ENCODE measurements around the gene ZCCHC9. TPM values are rescaled to one million over a fixed set of nuclear protein-coding genes. Genes with fewer than 3 reads are reported as not detected.

ZCCHC9 gene
- total RNA-seq, 2 experiments from 2014 or later, result 19.2 to 27.4 TPM

- Histone ChIP-seq H4K20me1 (ENCODE audit: insufficient read depth, low read length) (no peaks in the 10 kb centered on the region), H3K27ac (ENCODE audit: low read depth, low read length, poor library complexity, severe bottlenecking) (no peak overlapping the region), H3K4me1 (ENCODE audit: insufficient read depth, low read length, poor library complexity, severe bottlenecking) (no peaks in the 10 kb centered on the region), H2AFZ (ENCODE audit: low read length) (no peak overlapping the region), H3K36me3 (ENCODE audit: insufficient read depth, low read length) (no peaks in the 10 kb centered on the region), H3K9me2 (ENCODE audit: insufficient read depth, low read length) (no peaks in the 10 kb centered on the region), H3K4me3 (ENCODE audit: low read depth, low read length, poor library complexity, severe bottlenecking) (no peak overlapping the region), H3K9me3 (ENCODE audit: low read length) (no peaks in the 10 kb centered on the region), H3K79me2 (ENCODE audit: insufficient read depth, low read depth, low read length) (no peaks in the 10 kb centered on the region), H3K4me2 (ENCODE audit: low read length) (no peak overlapping the region)
- TF ChIP-seq EZH2phosphoT487 (IDR thresholded peaks at IDR 0.05; ENCODE audit: borderline replicate concordance, low read depth, low read length) (no peak), CTCF (conservative IDR thresholded peaks at IDR 0.05; ENCODE audit: low read length) (no peak)
- DNase-seq (ENCODE audit: low spot score), result no peak
- no TSS peak for BruUV-seq (replicated peaks)
- POLR2A ChIA-PET, result interaction anchor here (0.6 kb wide), 1 partner anchor 567 kb away, joined by 3 read pairs; no protein-coding TSS in a partner anchor
- CTCF ChIA-PET (ENCODE audit: unreplicated experiment), result no interaction called here
- intact Hi-C loops (cut with micrococcal nuclease; ENCODE audit: unreplicated experiment), result no loop called here
Measured at GRCh38 chr5:81355291-81356251, 54.2 kb downstream of the ZCCHC9 start.

- Histone ChIP-seq H3K4me1 (ENCODE audit: insufficient read depth, low read length, poor library complexity, severe bottlenecking) (no peaks in the 10 kb centered on the region), H3K4me3 (ENCODE audit: low read depth, low read length, poor library complexity, severe bottlenecking) (no peak overlapping the region), H3K9me3 (ENCODE audit: low read length) (no peaks in the 10 kb centered on the region), H2AFZ (ENCODE audit: low read length) (no peak overlapping the region), H3K79me2 (ENCODE audit: insufficient read depth, low read depth, low read length) (no peaks in the 10 kb centered on the region), H3K36me3 (ENCODE audit: insufficient read depth, low read length) (no peaks in the 10 kb centered on the region), H3K4me2 (ENCODE audit: low read length) (no peak overlapping the region), H4K20me1 (ENCODE audit: insufficient read depth, low read length) (no peaks in the 10 kb centered on the region), H3K27ac (ENCODE audit: low read depth, low read length, poor library complexity, severe bottlenecking) (no peak overlapping the region), H3K9me2 (ENCODE audit: insufficient read depth, low read length) (no peaks in the 10 kb centered on the region)
- POLR2A ChIA-PET, result interaction anchor here (0.6 kb wide), 1 partner anchor 28 kb away, joined by 3 read pairs; no protein-coding TSS in a partner anchor
- intact Hi-C loops (cut with micrococcal nuclease; ENCODE audit: unreplicated experiment), result no loop called here
- no peak for DNase-seq (ENCODE audit: low spot score)
- CTCF ChIA-PET (ENCODE audit: unreplicated experiment), result no interaction called here
- no peak for TF ChIP-seq CTCF (conservative IDR thresholded peaks at IDR 0.05; ENCODE audit: low read length)
- no peak for TF ChIP-seq EZH2phosphoT487 (IDR thresholded peaks at IDR 0.05; ENCODE audit: borderline replicate concordance, low read depth, low read length)
- no TSS peak for BruUV-seq (replicated peaks)
Measured at GRCh38 chr5:81359108-81359507, 57.7 kb downstream of the ZCCHC9 start.

GRCh38 chr5:81359881-81360280 is 58.5 kb downstream of the ZCCHC9 start:
- Histone ChIP-seq H2AFZ (ENCODE audit: low read length) (no peak overlapping the region), H3K27ac (ENCODE audit: low read depth, low read length, poor library complexity, severe bottlenecking) (no peak overlapping the region), H3K4me1 (ENCODE audit: insufficient read depth, low read length, poor library complexity, severe bottlenecking) (no peaks in the 10 kb centered on the region), H3K9me2 (ENCODE audit: insufficient read depth, low read length) (no peaks in the 10 kb centered on the region), H3K4me2 (ENCODE audit: low read length) (no peak overlapping the region), H3K9me3 (ENCODE audit: low read length) (no peaks in the 10 kb centered on the region), H4K20me1 (ENCODE audit: insufficient read depth, low read length) (no peaks in the 10 kb centered on the region), H3K4me3 (ENCODE audit: low read depth, low read length, poor library complexity, severe bottlenecking) (no peak overlapping the region), H3K79me2 (ENCODE audit: insufficient read depth, low read depth, low read length) (no peaks in the 10 kb centered on the region), H3K36me3 (ENCODE audit: insufficient read depth, low read length) (no peaks in the 10 kb centered on the region)
- POLR2A ChIA-PET, result interaction anchor here (0.5 kb wide), 1 partner anchor 899 kb away, joined by 3 read pairs; no protein-coding TSS in a partner anchor
- CTCF ChIA-PET (ENCODE audit: unreplicated experiment), result no interaction called here
- intact Hi-C loops (cut with micrococcal nuclease; ENCODE audit: unreplicated experiment), result no loop called here
- no peak for TF ChIP-seq EZH2phosphoT487 (IDR thresholded peaks at IDR 0.05; ENCODE audit: borderline replicate concordance, low read depth, low read length)
- TF ChIP-seq CTCF (conservative IDR thresholded peaks at IDR 0.05; ENCODE audit: low read length), result no peak
- BruUV-seq (replicated peaks), result no TSS peak
- DNase-seq (ENCODE audit: low spot score), result no peak
